Stimulated activated CD8-positive, alpha-beta memory T cell treated with anti-CD3 and anti-CD28 coated beads, Interleukin-12 subunit alpha, Interleukin-12 subunit beta, amount 100 ng/mL, for 4 hours (primary cell): ENCODE data around the gene PNO1.
"Not testable (repeated sequence)": the region's sequence is repeated elsewhere in the genome, so short reads cannot be mapped to it uniquely, and the experiment has no call there.

ENCODE experiments used
- DNase-seq: peaks from one replicate; pipeline ENCODE4 v3.0.0-alpha.2; 2020; ENCODE audit warnings: low read depth

The PNO1 gene

GRCh38 chr2:68157002-68157401, 686 bp upstream of the PNO1 start:
- no peak for DNase-seq

- no peak for DNase-seq
Measured at GRCh38 chr2:68158134-68158447, 403 bp downstream of the PNO1 start.

GRCh38 chr2:68163641-68164040, 6.0 kb downstream of the PNO1 start:
- DNase-seq = no peak

GRCh38 chr2:68167186-68167585, 9.5 kb downstream of the PNO1 start:
- DNase-seq = no peak

- no peak for DNase-seq
Measured at GRCh38 chr2:68169308-68169707, 11.6 kb downstream of the PNO1 start.

- DNase-seq = no peak
Measured at GRCh38 chr2:68171146-68171545, 13.5 kb downstream of the PNO1 start.

GRCh38 chr2:68171684-68172083, 14.0 kb downstream of the PNO1 start:
- no peak for DNase-seq

- no peak for DNase-seq
Measured at GRCh38 chr2:68172521-68172920, 14.8 kb downstream of the PNO1 start.

- no peak for DNase-seq
Measured at GRCh38 chr2:68172990-68173700, 15.5 kb downstream of the PNO1 start.

GRCh38 chr2:68175210-68175609, 17.5 kb downstream of the PNO1 start:
- DNase-seq = not testable (repeated sequence)

- DNase-seq = no peak
Measured at GRCh38 chr2:68176657-68177056, 19.0 kb downstream of the PNO1 start.

- DNase-seq = no peak
Measured at GRCh38 chr2:68177541-68177940, 19.9 kb downstream of the PNO1 start.

GRCh38 chr2:68178432-68178831, 20.7 kb downstream of the PNO1 start:
- no peak for DNase-seq

- DNase-seq = no peak
Measured at GRCh38 chr2:68178954-68179627, 21.4 kb downstream of the PNO1 start.

GRCh38 chr2:68182902-68183301, 25.2 kb downstream of the PNO1 start:
- DNase-seq = no peak

- DNase-seq = peak; percentile 12
Measured at GRCh38 chr2:68185541-68186164, 28.0 kb downstream of the PNO1 start.

- no peak for DNase-seq
Measured at GRCh38 chr2:68187329-68187728, 29.6 kb downstream of the PNO1 start.

- no peak for DNase-seq
Measured at GRCh38 chr2:68188831-68189230, 31.1 kb downstream of the PNO1 start.

GRCh38 chr2:68189991-68190784, 32.5 kb downstream of the PNO1 start:
- DNase-seq = no peak

- no peak for DNase-seq
Measured at GRCh38 chr2:68190991-68191731, 33.5 kb downstream of the PNO1 start.

GRCh38 chr2:68193144-68193543, 35.5 kb downstream of the PNO1 start:
- DNase-seq = no peak

- no peak for DNase-seq
Measured at GRCh38 chr2:68193787-68194372, 36.2 kb downstream of the PNO1 start.
